Brain microvascular endothelial cell (primary cell): ENCODE measurements around the gene MYZAP.

Source experiments
- DNase-seq: peaks from one replicate; pipeline ENCODE4 v3.0.0-alpha.2; 2020
- H3K27ac ChIP-seq: fragments of 250-450 bp; sonication (Bioruptor Pico); 2 replicates; pipeline ENCODE4 v1.5.1; 2020; ENCODE audit warnings: mild to moderate bottlenecking, moderate library complexity
- H3K27me3 ChIP-seq: fragments of 250-450 bp; sonication (Bioruptor Pico); replicated peaks from 2 replicates; pipeline ENCODE4 v1.5.1; 2020; ENCODE audit warnings: mild to moderate bottlenecking
- H3K36me3 ChIP-seq: fragments of 250-450 bp; sonication (Bioruptor Pico); replicated peaks from 2 replicates; pipeline ENCODE4 v1.5.1; 2020; ENCODE audit warnings: mild to moderate bottlenecking
- H3K4me3 ChIP-seq: 2 replicates; pipeline ENCODE4 v1.5.1; 2011; ENCODE audit warnings: low read depth, mild to moderate bottlenecking, control low read depth, low read length, moderate library complexity
- in situ Hi-C: cut with HindIII; loops from 2 replicates; pipeline ENCODE4 v1.10.0; 2017; ENCODE audit warnings: low sequenced_read_pairs, low pct_ligation_motif_present
- TF ChIP-seq, protein P1 (sequence below): IDR thresholded peaks from 2 replicates; pipeline ENCODE4 v1.5.1; 2011; ENCODE audit warnings: low read depth, mild to moderate bottlenecking, moderate library complexity, low read length, control low read depth, inconsistent platforms; ENCODE audit errors: missing control alignments

The MYZAP gene

DNA sequence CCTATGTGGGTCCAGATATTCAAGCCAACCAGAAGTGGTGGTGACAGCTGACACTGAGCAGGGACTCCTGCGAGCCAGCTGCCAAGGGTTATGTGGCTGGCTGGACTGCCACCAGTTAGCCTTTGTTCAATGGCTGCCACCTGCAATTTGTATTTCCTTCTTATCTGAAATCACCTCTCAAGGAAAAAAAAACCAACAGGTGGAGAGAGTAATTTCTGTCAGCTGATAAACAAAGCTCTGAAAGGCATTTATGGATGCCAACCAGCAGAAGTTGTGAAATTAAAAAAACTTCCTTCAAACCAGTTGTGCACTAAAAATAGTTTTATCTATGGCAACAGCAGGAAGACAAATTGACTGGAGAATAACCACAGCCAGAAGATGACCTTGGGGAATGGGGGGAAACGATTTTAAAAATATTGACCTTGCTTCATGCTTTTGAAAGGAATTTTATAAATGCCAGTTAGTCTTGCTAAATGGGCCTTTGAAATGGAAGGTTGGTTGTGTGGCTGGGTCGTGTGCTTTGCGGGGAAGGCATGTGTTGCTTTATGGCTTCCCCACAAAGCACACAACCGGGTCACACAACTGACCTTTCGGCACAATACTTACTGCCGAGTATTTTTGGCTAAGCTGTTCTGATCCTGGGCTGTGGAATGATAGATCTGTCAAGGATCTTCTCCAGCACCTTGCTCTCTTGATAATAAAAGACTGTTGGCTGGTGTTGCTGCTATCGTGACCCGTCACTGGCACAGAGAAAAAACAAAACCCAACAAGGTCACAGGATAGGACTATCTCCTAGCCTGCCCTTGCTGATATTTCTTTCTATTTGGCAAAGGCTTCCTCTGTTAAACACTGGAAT is 3.5 kb downstream of the MYZAP start:
- no peak for DNase-seq
- in situ Hi-C loops = no loop called here
- Histone ChIP-seq H3K27ac (no peak overlapping the region), H3K27me3 (no peaks in the 10 kb centered on the region), H3K4me3 (no peak overlapping the region), H3K36me3 (no peaks in the 10 kb centered on the region)
- TF ChIP-seq, protein P1, sequence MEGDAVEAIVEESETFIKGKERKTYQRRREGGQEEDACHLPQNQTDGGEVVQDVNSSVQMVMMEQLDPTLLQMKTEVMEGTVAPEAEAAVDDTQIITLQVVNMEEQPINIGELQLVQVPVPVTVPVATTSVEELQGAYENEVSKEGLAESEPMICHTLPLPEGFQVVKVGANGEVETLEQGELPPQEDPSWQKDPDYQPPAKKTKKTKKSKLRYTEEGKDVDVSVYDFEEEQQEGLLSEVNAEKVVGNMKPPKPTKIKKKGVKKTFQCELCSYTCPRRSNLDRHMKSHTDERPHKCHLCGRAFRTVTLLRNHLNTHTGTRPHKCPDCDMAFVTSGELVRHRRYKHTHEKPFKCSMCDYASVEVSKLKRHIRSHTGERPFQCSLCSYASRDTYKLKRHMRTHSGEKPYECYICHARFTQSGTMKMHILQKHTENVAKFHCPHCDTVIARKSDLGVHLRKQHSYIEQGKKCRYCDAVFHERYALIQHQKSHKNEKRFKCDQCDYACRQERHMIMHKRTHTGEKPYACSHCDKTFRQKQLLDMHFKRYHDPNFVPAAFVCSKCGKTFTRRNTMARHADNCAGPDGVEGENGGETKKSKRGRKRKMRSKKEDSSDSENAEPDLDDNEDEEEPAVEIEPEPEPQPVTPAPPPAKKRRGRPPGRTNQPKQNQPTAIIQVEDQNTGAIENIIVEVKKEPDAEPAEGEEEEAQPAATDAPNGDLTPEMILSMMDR = no peak

- Histone ChIP-seq H3K36me3 (no peaks in the 10 kb centered on the region), H3K27ac (no peak overlapping the region), H3K27me3 (no peaks in the 10 kb centered on the region), H3K4me3 (no peak overlapping the region)
- in situ Hi-C loops = no loop called here
- TF ChIP-seq, protein P1 = no peak
- no peak for DNase-seq
Measured at GRCh38 chr15:57596301-57596855, 4.7 kb downstream of the MYZAP start.

DNA sequence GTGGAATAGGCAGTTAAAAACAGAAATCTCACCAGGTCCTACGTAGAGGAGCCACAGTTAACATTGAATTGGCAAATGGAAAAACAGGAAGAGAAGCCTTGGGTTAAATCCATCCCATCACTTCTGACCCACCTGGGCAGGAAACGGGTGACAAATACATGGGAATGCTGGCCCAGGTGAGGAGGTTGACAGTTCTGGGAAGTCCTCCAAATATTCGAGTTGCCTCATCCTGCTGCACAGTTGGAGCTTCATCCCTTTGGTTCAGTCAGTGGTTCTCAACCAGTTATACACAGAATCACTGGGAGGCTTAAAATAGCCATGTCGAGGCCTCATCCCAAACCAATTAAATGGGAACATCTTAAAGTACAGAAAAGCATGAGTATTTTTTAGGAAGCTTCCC is 5.3 kb downstream of the MYZAP start:
- TF ChIP-seq, protein P1 = no peak
- in situ Hi-C loops = no loop called here
- DNase-seq = no peak
- Histone ChIP-seq H3K36me3 (no peaks in the 10 kb centered on the region), H3K27ac (no peak overlapping the region), H3K4me3 (no peak overlapping the region), H3K27me3 (no peaks in the 10 kb centered on the region)

GRCh38 chr15:57597431-57597830 is 5.7 kb downstream of the MYZAP start:
- H3K27me3 ChIP-seq = no peaks in the 10 kb centered on the region
- no peaks in the 10 kb centered on the region for H3K36me3 ChIP-seq
- in situ Hi-C loops = no loop called here
- no peak overlapping the region for H3K4me3 ChIP-seq
- no peak overlapping the region for H3K27ac ChIP-seq
- no peak for DNase-seq
- TF ChIP-seq, protein P1 = no peak

DNA sequence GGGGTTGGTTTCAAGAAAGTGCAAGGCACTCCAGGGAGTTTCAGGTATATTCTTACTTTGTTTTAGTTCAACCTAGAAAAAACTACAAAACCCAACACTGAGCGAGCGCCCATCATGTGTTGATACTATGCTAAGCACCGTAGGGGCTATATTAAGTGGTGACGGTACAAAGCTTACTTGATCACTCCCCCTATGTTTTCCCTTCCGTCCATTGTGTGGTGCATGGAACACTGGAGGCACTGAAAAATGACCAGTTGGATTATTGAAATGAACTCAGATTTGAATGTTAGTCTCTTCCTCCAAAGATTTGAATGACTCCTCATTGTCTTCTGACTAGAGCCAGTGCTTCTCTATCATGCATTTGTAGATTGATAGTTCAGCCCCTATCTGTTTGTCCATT is 6.6 kb downstream of the MYZAP start:
- TF ChIP-seq, protein P1 = no peak
- H3K27ac ChIP-seq = no peak overlapping the region
- DNase-seq = no peak
- H3K4me3 ChIP-seq = no peak overlapping the region
- no peaks in the 10 kb centered on the region for H3K27me3 ChIP-seq
- no peaks in the 10 kb centered on the region for H3K36me3 ChIP-seq
- in situ Hi-C loops = no loop called here
